Gastrocnemius medialis (tissue), 4 donors: Measurements from ENCODE around the gene PDLIM4. TPM values are rescaled to one million over a fixed set of nuclear protein-coding genes. Genes with fewer than 3 reads are reported as not detected.

ENCODE experiments used
- ATAC-seq, 2 donors: fragments of 150-250 bp; one replicate each; pipeline ENCODE4 v1.9.1; 2016
- DNase-seq, 2 donors: peaks; one replicate each; pipeline ENCODE4 v3.0.0-alpha.2; 2019
- H3K27ac ChIP-seq, 4 donors: fragments of 200-600 bp; sonication (generic); 1 replicate in 1 of 4; 2 replicates in 3 of 4; pipeline ENCODE4 v1.5.1; 2016 to 2018; ENCODE audit warnings: mild to moderate bottlenecking in 2 of 4, moderate library complexity in 1 of 4
- H3K27me3 ChIP-seq, 3 donors: fragments of 200-600 bp; sonication (generic) in 2 of 3; 1 replicate in 1 of 3; 2 replicates in 2 of 3; pipeline versions ENCODE4 v1.5.1 to v1.6.0; 2016 to 2019; ENCODE audit warnings: mild to moderate bottlenecking in 1 of 3, moderate library complexity in 1 of 3
- H3K36me3 ChIP-seq, 2 donors: fragments of 200-600 bp; sonication (generic) in 1 of 2; one replicate each; pipeline ENCODE4 v1.5.1; 2017 to 2018
- H3K4me1 ChIP-seq, 2 donors: fragments of 200-600 bp; sonication (generic) in 1 of 2; one replicate each; pipeline ENCODE4 v1.5.1; 2016 to 2017; ENCODE audit warnings: mild to moderate bottlenecking in 2 of 2
- H3K4me3 ChIP-seq, 4 donors: fragments of 200-600 bp; sonication (generic) in 3 of 4; 1 replicate in 1 of 4; 2 replicates in 3 of 4; pipeline ENCODE4 v1.5.1; 2016 to 2019; ENCODE audit warnings: mild to moderate bottlenecking in 2 of 4
- H3K9me3 ChIP-seq, 3 donors: fragments of 200-600 bp; sonication (generic) in 2 of 3; 1 replicate in 1 of 3; 2 replicates in 2 of 3; pipeline ENCODE4 v1.5.1; 2016 to 2019
- CTCF ChIP-seq, 5 experiments: fragments of 450-650 bp in 3 of 5; fragments of 200-600 bp in 2 of 5; sonication (generic) in 2 of 5; IDR thresholded peaks in 4 of 5; conservative IDR thresholded peaks in 1 of 5; 1 replicate in 4 of 5; 2 replicates in 1 of 5; pipeline ENCODE4 v1.5.1; 2016 to 2019; ENCODE audit warnings: antibody characterized with exemption in 5 of 5, mild to moderate bottlenecking in 3 of 5, moderate library complexity in 3 of 5
- POLR2A ChIP-seq, 2 donors: fragments of 450-650 bp; IDR thresholded peaks; one replicate each; pipeline ENCODE4 v1.6.1; 2017; ENCODE audit warnings: antibody characterized with exemption in 2 of 2, mild to moderate bottlenecking in 2 of 2, moderate library complexity in 2 of 2
- in situ Hi-C, 4 donors: fragments of 200-750 bp; cut with MboI; loops; one replicate each; pipeline versions ENCODE4 v1.15.0 to v1.8.0; 2017; ENCODE audit warnings: low sequenced_read_pairs in 4 of 4
- intact Hi-C: fragments of 100-400 bp; cut with DNase I; formaldehyde crosslinking; loops from one replicate; pipeline ENCODE4 v1.15.1; 2023; ENCODE audit warnings: low total_unique reads
- total RNA-seq, 4 donors: library from RNA; depleted of rRNA; stranded (reverse); fragments of >200 nt; gene quantifications; one replicate each; pipeline versions ENCODE4 v1.1.0 to v1.2.3, GENCODE V29; 2016

Gene PDLIM4
- total RNA-seq, 4 donors from 2014 or later = 0.66 to 8.0 (median 5.3) TPM

DNA sequence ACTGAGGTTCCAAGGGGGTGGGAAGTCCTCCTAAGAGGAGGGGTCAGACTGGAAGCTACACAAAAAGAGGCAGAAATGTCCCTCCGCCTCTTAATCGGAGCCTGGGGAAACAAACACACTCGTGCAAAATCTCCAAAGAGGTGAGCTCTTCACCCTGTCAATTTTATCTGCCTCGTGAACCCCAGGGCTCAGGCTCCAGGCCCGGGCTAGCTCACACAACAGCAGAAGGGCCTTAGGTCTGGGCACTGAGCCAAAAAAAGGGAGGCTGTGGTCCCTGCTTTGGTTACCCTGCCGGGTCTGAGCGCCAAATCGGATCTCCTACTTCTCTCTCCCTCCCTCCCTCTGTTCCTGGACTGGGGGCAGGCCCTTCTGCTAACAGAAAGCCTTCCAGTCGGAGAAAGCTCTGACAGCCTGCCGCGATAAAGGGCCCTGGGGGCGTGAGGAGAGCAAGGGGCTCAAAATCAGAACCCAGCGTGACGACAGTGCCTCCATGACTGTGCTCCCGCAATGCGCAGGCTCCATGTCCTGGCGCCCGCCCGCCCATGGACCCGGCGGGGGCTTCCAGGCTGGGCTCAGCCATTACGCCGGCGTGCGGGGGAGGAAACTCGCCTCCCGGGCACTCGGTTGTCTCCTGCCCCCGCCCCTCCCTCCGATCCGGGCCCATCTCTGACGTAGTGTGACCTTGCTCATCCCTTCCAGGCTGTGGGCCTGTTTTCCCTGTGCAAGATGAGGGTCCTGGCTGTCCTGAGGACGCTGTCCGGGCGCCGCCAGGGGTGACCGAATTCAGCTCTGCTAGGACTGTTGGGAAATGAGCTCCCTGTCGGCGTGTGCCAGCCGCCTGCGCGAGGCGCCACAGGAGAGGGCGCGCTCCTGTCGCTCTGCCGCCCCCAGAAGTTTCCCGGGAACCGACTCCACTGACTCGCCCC is 35.8 kb downstream of the PDLIM4 start:
- peak overlapping the region; percentile 57 to 72 (median 66) for H3K4me3 ChIP-seq

DNA sequence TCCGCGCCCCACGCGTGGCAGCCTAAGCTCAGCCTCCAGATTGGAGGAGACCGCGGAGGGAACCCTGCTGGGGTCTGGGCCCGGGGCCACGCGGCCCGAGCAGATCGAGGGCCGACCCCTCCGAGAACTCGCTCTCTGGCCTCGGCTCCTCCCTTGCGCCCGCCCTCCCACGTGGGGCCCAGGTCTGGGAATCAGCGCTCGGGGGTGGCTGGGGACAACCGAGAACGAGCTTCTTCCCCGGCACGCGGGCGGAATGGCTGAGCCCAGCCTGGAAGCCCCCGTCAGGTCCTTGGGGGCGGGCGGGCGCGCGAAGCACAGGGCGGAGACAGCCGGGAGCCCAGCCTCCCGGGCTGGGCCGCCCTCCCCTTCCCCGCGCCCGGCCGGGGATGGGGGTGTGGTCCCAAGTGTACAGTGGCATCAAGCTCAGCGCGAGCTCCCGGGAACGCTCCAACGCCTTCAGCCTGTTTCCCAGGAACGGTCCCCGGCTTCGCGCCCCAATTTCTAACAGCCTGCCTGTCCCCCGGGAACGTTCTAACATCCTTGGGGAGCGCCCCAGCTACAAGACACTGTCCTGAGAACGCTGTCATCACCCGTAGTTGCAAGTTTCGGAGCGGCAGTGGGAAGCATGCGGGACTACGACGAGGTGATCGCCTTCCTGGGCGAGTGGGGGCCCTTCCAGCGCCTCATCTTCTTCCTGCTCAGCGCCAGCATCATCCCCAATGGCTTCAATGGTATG is 36.7 kb downstream of the PDLIM4 start, which contains the start of gene SLC22A4:
Gene SLC22A4 (plus strand): TSS at position 403 of the 736 bp plus-strand sequence. CDS start 223 bp downstream, at position 626.
- DNase-seq (peak; percentile 81 to 91), ATAC-seq (peak; percentile 64 to 73)
- TF ChIP-seq CTCF (IDR thresholded peaks at IDR 0.05 in 4 of 5, conservative IDR thresholded peaks at IDR 0.05 in 1 of 5) = no peak
- peak; percentile 82 to 86 for TF ChIP-seq POLR2A (IDR thresholded peaks at IDR 0.05)
- intact Hi-C loops = loop anchor here (2.0 to 5.0 kb wide), 6 partner anchors 35 to 197 kb away; partner anchors contain the start of genes IRF1 and P4HA2
- Histone ChIP-seq H3K4me3 (peak within 1 kb of the TSS; percentile 57 to 72 (median 66)), H3K27me3 (no peaks in the 10 kb centered on the region), H3K4me1 (peaks cover 38 to 43% of the 10 kb centered on the region in 2 donors), H3K27ac (peak within 1 kb of the TSS; percentile 93 to 98 (median 96)), H3K9me3 (no peaks in the 10 kb centered on the region), H3K36me3 (no peaks in the 10 kb centered on the region)
- in situ Hi-C loops = no loop called here

More for the DNA sequence above, 35.8 kb downstream of the PDLIM4 start:
- Histone ChIP-seq H3K9me3 (no peaks in the 10 kb centered on the region), H3K4me1 (peaks cover 36% of the 10 kb centered on the region in 2 donors), H3K27ac (peak overlapping the region; percentile 93 to 98 (median 96)), H3K36me3 (no peaks in the 10 kb centered on the region), H3K27me3 (no peaks in the 10 kb centered on the region)
- ATAC-seq = peak; percentile 75
- DNase-seq = peak; percentile 64 to 89
- in situ Hi-C loops (no loop called here), intact Hi-C loops (loop anchor here (2.0 to 5.0 kb wide), 3 partner anchors 35 to 119 kb away; no protein-coding TSS in a partner anchor)
- peak in 4 of 5 experiments; percentile 30 to 50 (median 45) for TF ChIP-seq CTCF (IDR thresholded peaks at IDR 0.05 in 4 of 5, conservative IDR thresholded peaks at IDR 0.05 in 1 of 5)
- TF ChIP-seq POLR2A (IDR thresholded peaks at IDR 0.05) = no peak

DNA sequence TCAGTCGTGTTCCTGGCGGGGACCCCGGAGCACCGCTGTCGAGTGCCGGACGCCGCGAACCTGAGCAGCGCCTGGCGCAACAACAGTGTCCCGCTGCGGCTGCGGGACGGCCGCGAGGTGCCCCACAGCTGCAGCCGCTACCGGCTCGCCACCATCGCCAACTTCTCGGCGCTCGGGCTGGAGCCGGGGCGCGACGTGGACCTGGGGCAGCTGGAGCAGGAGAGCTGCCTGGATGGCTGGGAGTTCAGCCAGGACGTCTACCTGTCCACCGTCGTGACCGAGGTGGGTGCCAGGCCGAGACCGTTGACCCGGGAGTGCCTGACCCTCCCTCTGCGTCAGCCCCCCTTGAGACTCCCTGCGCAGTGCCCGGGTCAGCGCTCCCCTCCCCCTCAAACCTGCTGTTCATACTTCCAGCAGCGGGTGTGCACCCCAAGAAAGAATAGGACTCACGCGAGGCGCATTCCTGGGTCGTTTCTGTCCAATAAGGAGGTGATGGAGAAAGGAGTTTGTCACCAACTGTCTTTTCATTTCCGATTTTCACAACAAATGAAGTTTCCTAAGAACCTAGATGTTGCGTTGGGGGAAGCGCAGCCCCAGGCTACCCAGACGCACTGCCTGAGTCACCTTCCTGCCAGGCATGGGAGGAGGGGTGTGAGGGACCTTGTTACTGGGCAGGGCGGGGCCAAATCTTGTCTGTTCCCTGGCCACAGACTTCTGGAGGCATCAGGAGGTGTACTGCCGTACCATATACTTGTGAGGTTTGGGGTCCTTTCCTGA is 37.4 kb downstream of the PDLIM4 start:
- in situ Hi-C loops = no loop called here
- H3K27ac ChIP-seq = peak overlapping the region; percentile 93 to 98 (median 96)

More for the DNA sequence above, 37.4 kb downstream of the PDLIM4 start:
- ATAC-seq = peak; percentile 18 to 28
- TF ChIP-seq POLR2A (IDR thresholded peaks at IDR 0.05) (peak; percentile 48 to 51), CTCF (IDR thresholded peaks at IDR 0.05 in 4 of 5, conservative IDR thresholded peaks at IDR 0.05 in 1 of 5) (no peak)
- Histone ChIP-seq H3K27me3 (no peaks in the 10 kb centered on the region), H3K36me3 (no peaks in the 10 kb centered on the region), H3K9me3 (no peaks in the 10 kb centered on the region), H3K4me3 (peak overlapping the region; percentile 57 to 72 (median 66)), H3K4me1 (peaks cover 38 to 45% of the 10 kb centered on the region in 2 donors)
- intact Hi-C loops = loop anchor here (2.0 to 5.0 kb wide), 5 partner anchors 67 to 196 kb away; partner anchors contain the start of genes IRF1 and P4HA2
- DNase-seq = peak; percentile 49 to 83
